ENCODE measurements around the gene TOMM40. TPM values are rescaled to one million over a fixed set of nuclear protein-coding genes. Genes with fewer than 3 reads are reported as not detected.

Gene TOMM40
- total RNA-seq (2021) (83.6 and 86.0 TPM in 2 replicates), Bru-seq, nascent RNA (percentile 82 among the genes with signal in this experiment), BruChase-seq, experiment 1, labeled RNA remaining after a 2-hour chase (percentile 74 among the genes with signal in this experiment), BruChase-seq, experiment 2, labeled RNA remaining after a 6-hour chase (percentile 95 among the genes with signal in this experiment)
- long read RNA-seq, transcript TOMM40-201 (10 exons, 1,707 nt) = minor isoform, 43 of 309 reads
- long read RNA-seq, transcript TOMM40-202 (10 exons, 1,709 nt) = major isoform, 195 of 309 reads
- long read RNA-seq, transcript TOMM40-203 (9 exons, 1,725 nt) = minor isoform, 50 of 309 reads
- long read RNA-seq, partial matches to known transcripts = 4 of 309 reads
- long read RNA-seq, other reads (novel, unspliced or antisense) = 16 of 309 reads

DNA sequence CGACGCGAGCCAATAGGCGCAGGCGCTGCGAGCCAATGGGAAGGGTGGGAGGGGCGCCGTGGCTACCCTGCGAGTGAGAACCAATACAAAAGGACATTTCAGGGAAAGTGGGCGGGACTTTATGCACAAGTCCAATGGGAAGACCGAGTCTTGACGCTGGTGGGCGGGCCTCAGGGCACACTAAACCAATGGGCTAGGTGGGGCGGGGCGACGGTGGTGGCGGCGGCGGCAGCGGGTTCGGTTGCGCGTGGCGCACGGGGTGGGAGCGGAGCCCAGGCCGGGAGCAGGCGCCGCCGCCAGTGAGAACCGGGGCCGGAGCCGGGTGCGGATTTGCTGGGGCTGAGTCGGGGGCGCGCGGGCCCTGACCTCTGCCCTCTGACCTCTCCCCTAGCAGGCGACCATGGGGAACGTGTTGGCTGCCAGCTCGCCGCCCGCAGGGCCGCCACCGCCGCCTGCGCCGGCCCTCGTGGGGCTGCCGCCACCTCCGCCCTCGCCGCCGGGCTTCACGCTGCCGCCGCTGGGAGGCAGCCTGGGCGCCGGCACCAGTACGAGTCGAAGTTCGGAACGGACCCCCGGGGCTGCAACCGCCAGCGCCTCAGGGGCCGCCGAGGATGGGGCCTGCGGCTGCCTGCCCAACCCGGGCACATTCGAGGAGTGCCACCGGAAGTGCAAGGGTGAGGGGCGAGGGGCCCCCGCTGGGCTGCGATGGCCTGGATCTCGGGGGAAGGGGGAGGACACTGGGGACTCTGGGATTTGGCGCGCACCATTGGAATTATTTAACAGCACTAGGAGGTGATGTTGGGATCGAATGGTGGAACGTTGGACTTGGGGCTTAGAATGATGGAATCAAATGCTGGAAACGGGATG lies at the start of gene TOMM40:
TOMM40 (plus strand) TSS at position 239 of the 867 bp plus-strand sequence; CDS start at position 401, 162 bp downstream.
- H3K4me2 ChIP-seq = peak within 1 kb of the TSS; percentile 100
- ChIA-PET CTCF (interaction anchor here (0.7 kb wide), 1 partner anchor 255 kb away, joined by 3 read pairs; no protein-coding TSS in a partner anchor), POLR2A (ENCODE audit: unreplicated experiment) (interaction anchor here (0.5 to 1.3 kb wide), 3 partner anchors 46 to 779 kb away, joined by 3 to 11 read pairs (median 3); partner anchors contain the start of gene NECTIN2)
- DNase-seq = no peak
- no TSS peak for BruUV-seq (replicated peaks)
- intact Hi-C loops (cut with micrococcal nuclease; ENCODE audit: unreplicated experiment) = loop anchor here (1.0 to 2.0 kb wide), 3 partner anchors 15 to 112 kb away; partner anchors contain the start of gene BCAM
- peaks cover 16% of the 10 kb centered on the region for H4K20me1 ChIP-seq (ENCODE audit: insufficient read depth)
- H3K27ac ChIP-seq = peak within 1 kb of the TSS; percentile 75
- H3K9me2 ChIP-seq (ENCODE audit: insufficient read depth) = no peaks in the 10 kb centered on the region
- H3K79me2 ChIP-seq (ENCODE audit: low read depth) = peaks cover 42% of the 10 kb centered on the region
- peaks cover 35% of the 10 kb centered on the region for H3F3A ChIP-seq (ENCODE audit: insufficient read depth, low read depth)
- no peaks in the 10 kb centered on the region for H3K9me3 ChIP-seq (ENCODE audit: insufficient read depth, low read depth)
- peaks cover 22% of the 10 kb centered on the region for H3K4me1 ChIP-seq (replicated peaks; ENCODE audit: insufficient read depth)
- peaks cover 29% of the 10 kb centered on the region for H3K36me3 ChIP-seq (ENCODE audit: low read depth)
- H3K27me3 ChIP-seq (ENCODE audit: insufficient read depth, low read depth) = no peaks in the 10 kb centered on the region
- peak within 1 kb of the TSS; percentile 84 for H2AFZ ChIP-seq
- TF ChIP-seq, protein P1, sequence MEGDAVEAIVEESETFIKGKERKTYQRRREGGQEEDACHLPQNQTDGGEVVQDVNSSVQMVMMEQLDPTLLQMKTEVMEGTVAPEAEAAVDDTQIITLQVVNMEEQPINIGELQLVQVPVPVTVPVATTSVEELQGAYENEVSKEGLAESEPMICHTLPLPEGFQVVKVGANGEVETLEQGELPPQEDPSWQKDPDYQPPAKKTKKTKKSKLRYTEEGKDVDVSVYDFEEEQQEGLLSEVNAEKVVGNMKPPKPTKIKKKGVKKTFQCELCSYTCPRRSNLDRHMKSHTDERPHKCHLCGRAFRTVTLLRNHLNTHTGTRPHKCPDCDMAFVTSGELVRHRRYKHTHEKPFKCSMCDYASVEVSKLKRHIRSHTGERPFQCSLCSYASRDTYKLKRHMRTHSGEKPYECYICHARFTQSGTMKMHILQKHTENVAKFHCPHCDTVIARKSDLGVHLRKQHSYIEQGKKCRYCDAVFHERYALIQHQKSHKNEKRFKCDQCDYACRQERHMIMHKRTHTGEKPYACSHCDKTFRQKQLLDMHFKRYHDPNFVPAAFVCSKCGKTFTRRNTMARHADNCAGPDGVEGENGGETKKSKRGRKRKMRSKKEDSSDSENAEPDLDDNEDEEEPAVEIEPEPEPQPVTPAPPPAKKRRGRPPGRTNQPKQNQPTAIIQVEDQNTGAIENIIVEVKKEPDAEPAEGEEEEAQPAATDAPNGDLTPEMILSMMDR (conservative IDR thresholded peaks at IDR 0.05) = no peak
- H3K4me3 ChIP-seq = peak within 1 kb of the TSS; percentile 93

DNA sequence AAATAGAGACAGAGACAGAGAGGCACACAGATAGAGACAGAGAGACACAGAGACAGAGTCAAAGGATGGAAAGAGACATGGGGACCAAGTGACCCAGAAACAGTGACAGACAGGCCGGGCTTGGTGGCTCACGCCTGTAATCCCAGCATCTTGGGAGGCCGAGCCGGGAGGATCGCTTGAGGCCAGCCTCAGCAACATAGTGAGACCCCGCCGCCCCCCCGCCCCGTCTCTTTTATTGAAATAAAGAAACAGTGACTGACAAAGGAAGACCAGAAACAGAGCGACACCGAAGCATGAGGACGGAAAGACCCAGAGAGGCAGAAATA lies 45.8 kb upstream of the TOMM40 start:
- Histone ChIP-seq H3K9me3 (ENCODE audit: insufficient read depth, low read depth) (no peaks in the 10 kb centered on the region), H3K27me3 (ENCODE audit: insufficient read depth, low read depth) (no peaks in the 10 kb centered on the region), H3K27ac (peak overlapping the region; percentile 86), H4K20me1 (ENCODE audit: insufficient read depth) (peaks cover 22% of the 10 kb centered on the region), H3K4me1 (replicated peaks; ENCODE audit: insufficient read depth) (peaks cover 17% of the 10 kb centered on the region), H3F3A (ENCODE audit: insufficient read depth, low read depth) (peaks cover 40% of the 10 kb centered on the region), H3K4me2 (peak overlapping the region; percentile 77), H3K4me3 (peak overlapping the region; percentile 83; the same call in 1 of the 2 replicates), H3K36me3 (ENCODE audit: low read depth) (no peaks in the 10 kb centered on the region), H3K79me2 (ENCODE audit: low read depth) (peaks cover 39% of the 10 kb centered on the region), H2AFZ (peak overlapping the region; percentile 88), H3K9me2 (ENCODE audit: insufficient read depth) (no peaks in the 10 kb centered on the region)
- TF ChIP-seq, protein P1 (conservative IDR thresholded peaks at IDR 0.05) = no peak
- TF ChIP-seq EZH2 (IDR thresholded peaks at IDR 0.05; ENCODE audit: low read depth) = no peak
- intact Hi-C loops (cut with micrococcal nuclease; ENCODE audit: unreplicated experiment) = loop anchor here (2.0 to 5.0 kb wide), 4 partner anchors 60 to 258 kb away; no protein-coding TSS in a partner anchor
- CTCF ChIA-PET = interaction anchor here (0.6 to 1.0 kb wide), 5 partner anchors 41 to 257 kb away, joined by 3 to 30 read pairs (median 4); no protein-coding TSS in a partner anchor
- no peak for DNase-seq
- no TSS peak for BruUV-seq (replicated peaks)
- POLR2A ChIA-PET (ENCODE audit: unreplicated experiment) = interaction anchor here (0.6 to 1.0 kb wide), 7 partner anchors 37 to 1177 kb away, joined by 4 to 36 read pairs (median 11); no protein-coding TSS in a partner anchor

Measured in PC-9 (cell line).